Gastroesophageal sphincter (tissue), 4 donors: ENCODE results near the gene GPATCH3. TPM values are rescaled to one million over a fixed set of nuclear protein-coding genes. Genes with fewer than 3 reads are reported as not detected.
A peak's percentile ranks its signal among the peaks of the same experiment; 100 is the strongest.

ENCODE experiments used
- ATAC-seq: fragments of 150-250 bp; one replicate; pipeline ENCODE4 v1.9.1; 2016; ENCODE audit warnings: mild to moderate bottlenecking, moderate library complexity
- H3K27ac ChIP-seq, 4 donors: fragments of 200-600 bp; sonication (generic) in 3 of 4; 1 replicate in 3 of 4; 2 replicates in 1 of 4; pipeline ENCODE4 v1.5.1; 2016 to 2019
- H3K27me3 ChIP-seq: fragments of 200-600 bp; sonication (generic); one replicate; pipeline ENCODE4 v1.5.1; 2019
- H3K36me3 ChIP-seq, 2 donors: fragments of 200-600 bp; sonication (generic); one replicate each; pipeline ENCODE4 v1.5.1; 2019; ENCODE audit warnings: control low read depth in 1 of 2
- H3K4me1 ChIP-seq, 3 donors: fragments of 200-600 bp; sonication (generic); 1 replicate in 2 of 3; 2 replicates in 1 of 3; pipeline ENCODE4 v1.5.1; 2016 to 2019; ENCODE audit warnings: control low read depth in 2 of 3
- H3K4me3 ChIP-seq, 2 donors: fragments of 200-600 bp; sonication (generic); one replicate each; pipeline ENCODE4 v1.5.1; 2019; ENCODE audit warnings: mild to moderate bottlenecking in 1 of 2, moderate library complexity in 1 of 2
- H3K9me3 ChIP-seq, 3 donors: fragments of 200-600 bp; sonication (generic); one replicate each; pipeline ENCODE4 v1.5.1; 2017 to 2019; ENCODE audit warnings: control low read depth in 2 of 3
- CTCF ChIP-seq, 4 experiments: fragments of 200-600 bp in 2 of 4; fragments of 450-650 bp in 2 of 4; sonication (generic) in 1 of 4; IDR thresholded peaks; one replicate each; pipeline ENCODE4 v1.5.1; 2017 to 2019; ENCODE audit warnings: antibody characterized with exemption in 4 of 4, mild to moderate bottlenecking in 2 of 4, moderate library complexity in 2 of 4
- EP300 ChIP-seq: sonication (generic); formaldehyde crosslinking; IDR thresholded peaks from one replicate; pipeline ENCODE4 v1.6.1; 2017; ENCODE audit warnings: antibody characterized with exemption, mild to moderate bottlenecking
- POLR2A ChIP-seq, 2 donors: fragments of 450-650 bp; IDR thresholded peaks; one replicate each; pipeline ENCODE4 v1.6.1; 2017; ENCODE audit warnings: antibody characterized with exemption in 2 of 2, mild to moderate bottlenecking in 2 of 2, moderate library complexity in 1 of 2
- POLR2AphosphoS5 ChIP-seq: sonication (generic); formaldehyde crosslinking; IDR thresholded peaks from one replicate; pipeline ENCODE4 v1.6.1; 2017; ENCODE audit warnings: antibody characterized with exemption
- WGBS, 2 donors: methylation state at CpG; one replicate each; pipeline ENCODE4 v1.1.5; 2018; ENCODE audit warnings: low coverage in 1 of 2; 5-methylcytosine and 5-hydroxymethylcytosine counted together
- total RNA-seq, 4 donors: library from RNA; depleted of rRNA; stranded (reverse); fragments of >200 nt; gene quantifications; one replicate each; pipeline ENCODE4 v1.1.0, GENCODE V29; 2016

The GPATCH3 gene
- total RNA-seq, 4 donors from 2014 or later = 5.1 to 21.6 (median 14.4) TPM

- TF ChIP-seq POLR2A (IDR thresholded peaks at IDR 0.05) = no peak
- 100% methylated on average over 2 of the region's 7 CpGs for WGBS, 2 donors
- Histone ChIP-seq H3K27me3 (no peaks in the 10 kb centered on the region), H3K4me3 (no peak overlapping the region), H3K27ac (no peak overlapping the region), H3K4me1 (peaks cover 0 to 22% (median 10%) of the 10 kb centered on the region in 3 donors), H3K9me3 (no peaks in the 10 kb centered on the region), H3K36me3 (peaks cover 0 to 17% of the 10 kb centered on the region in 2 donors)
- no peak for ATAC-seq
Measured at GRCh38 chr1:26861889-26862378, 38.3 kb downstream of the GPATCH3 start.

GRCh38 chr1:26861286-26861701 lies 39.0 kb downstream of the GPATCH3 start:
- 61 to 78% methylated on average over 2 to 5 of the region's 5 CpGs for WGBS, 2 donors
- no peak for ATAC-seq
- Histone ChIP-seq H3K27me3 (no peaks in the 10 kb centered on the region), H3K4me3 (no peak overlapping the region), H3K27ac (no peak overlapping the region), H3K9me3 (no peaks in the 10 kb centered on the region), H3K4me1 (peaks cover 0 to 22% (median 10%) of the 10 kb centered on the region in 3 donors), H3K36me3 (peaks cover 0 to 24% of the 10 kb centered on the region in 2 donors)
- no peak for TF ChIP-seq CTCF (IDR thresholded peaks at IDR 0.05)
- no peak for TF ChIP-seq POLR2AphosphoS5
- TF ChIP-seq POLR2A (IDR thresholded peaks at IDR 0.05) = no peak
- no peak for TF ChIP-seq EP300

- no peaks in the 10 kb centered on the region for H3K9me3 ChIP-seq
- WGBS, 2 donors = 73 to 87% methylated on average over 2 to 4 of the region's 7 CpGs
- no peaks in the 10 kb centered on the region for H3K27me3 ChIP-seq
- peaks cover 0 to 46% of the 10 kb centered on the region in 2 donors for H3K36me3 ChIP-seq
- ATAC-seq = no peak
- H3K27ac ChIP-seq = no peak overlapping the region
- peaks cover 0 to 7% (median 4%) of the 10 kb centered on the region in 3 donors for H3K4me1 ChIP-seq
- no peak overlapping the region for H3K4me3 ChIP-seq
- TF ChIP-seq POLR2A (IDR thresholded peaks at IDR 0.05) = no peak
- TF ChIP-seq POLR2AphosphoS5 = no peak
Measured at GRCh38 chr1:26858891-26859640, 41.2 kb downstream of the GPATCH3 start.

DNA sequence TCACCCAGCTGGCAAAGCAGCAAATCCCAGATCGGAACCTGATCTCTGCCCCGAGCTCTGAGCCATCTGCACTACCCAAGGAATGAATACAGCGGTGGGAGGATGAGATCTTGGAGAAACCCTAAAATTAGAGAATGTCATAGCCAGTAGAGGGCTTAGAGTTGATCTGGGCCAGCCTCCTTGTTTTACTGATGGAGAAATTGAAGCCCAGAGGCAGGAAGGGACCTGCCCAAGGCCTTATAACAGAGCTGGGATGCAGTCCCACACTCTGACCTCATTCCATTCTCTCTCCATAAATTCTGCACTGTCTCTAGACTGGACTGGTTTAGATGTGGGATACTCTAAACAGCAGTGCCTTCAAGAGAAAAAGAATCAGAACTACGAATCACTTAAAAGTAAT lies 42.1 kb downstream of the GPATCH3 start:
- no peaks in the 10 kb centered on the region for H3K27me3 ChIP-seq
- peaks cover 0 to 55% of the 10 kb centered on the region in 2 donors for H3K36me3 ChIP-seq
- peak overlapping the region in 1 of 4 donors; percentile 9 for H3K27ac ChIP-seq
- no peak overlapping the region for H3K4me3 ChIP-seq
- H3K9me3 ChIP-seq = no peaks in the 10 kb centered on the region
- TF ChIP-seq EP300 (no peak), POLR2A (IDR thresholded peaks at IDR 0.05) (no peak), CTCF (IDR thresholded peaks at IDR 0.05) (no peak), POLR2AphosphoS5 (no peak)
- WGBS, 2 donors = 36 to 48% methylated on average over 1 to 4 of the region's 4 CpGs
- ATAC-seq = peak; percentile 25
- peaks cover 0 to 4% (median 0%) of the 10 kb centered on the region in 3 donors for H3K4me1 ChIP-seq

DNA sequence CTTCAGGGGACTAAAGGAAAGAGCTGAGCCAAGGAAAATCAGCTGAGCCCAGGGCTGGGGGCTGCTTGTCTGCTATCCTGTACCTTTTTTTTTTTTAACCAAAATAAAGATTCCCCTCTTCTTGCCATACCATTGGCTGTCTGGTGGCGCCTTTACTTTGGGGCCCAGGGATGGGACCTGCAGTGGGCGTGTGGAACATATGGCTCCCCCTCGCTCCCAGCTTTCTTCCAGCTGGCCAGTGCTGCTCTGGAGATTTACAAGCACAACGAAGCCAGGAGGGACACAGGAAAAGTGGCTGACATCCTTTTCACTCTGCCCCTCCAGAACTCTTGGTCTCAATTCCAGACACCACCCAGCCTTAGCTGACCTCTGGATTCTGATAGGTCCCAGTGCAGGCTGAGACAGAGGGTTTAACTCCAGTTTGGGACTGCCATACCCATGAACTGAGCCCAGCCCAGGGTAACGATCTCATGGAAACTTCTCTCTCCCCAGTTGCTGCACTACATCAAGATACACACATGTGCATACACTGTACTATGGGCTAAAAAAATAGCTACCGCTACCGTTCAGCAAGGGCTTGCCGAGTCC lies 42.7 kb downstream of the GPATCH3 start:
- Histone ChIP-seq H3K27ac (no peak overlapping the region), H3K27me3 (no peaks in the 10 kb centered on the region), H3K9me3 (no peaks in the 10 kb centered on the region), H3K4me1 (peaks cover 0 to 9% (median 0%) of the 10 kb centered on the region in 3 donors), H3K4me3 (no peak overlapping the region), H3K36me3 (peaks cover 0 to 61% of the 10 kb centered on the region in 2 donors)
- ATAC-seq = no peak
- WGBS, 2 donors = 50 to 83% methylated on average over 4 to 5 of the region's 8 CpGs
- TF ChIP-seq EP300 = no peak
- TF ChIP-seq CTCF (IDR thresholded peaks at IDR 0.05) = no peak
- no peak for TF ChIP-seq POLR2A (IDR thresholded peaks at IDR 0.05)
- no peak for TF ChIP-seq POLR2AphosphoS5
